ENCODE data around the gene UQCRC1.

- TF ChIP-seq EZH2 (IDR thresholded peaks at IDR 0.05; ENCODE audit: borderline replicate concordance) (no peak), CTCF (IDR thresholded peaks at IDR 0.05; ENCODE audit: poor library complexity) (no peak)
These were observed 14.3 kb downstream of the UQCRC1 start, which contains the start of gene COL7A1 for GRCh38 chr3:48595075-48595525.
